OCI-LY7 (cell line): ENCODE measurements around the gene CSF2RB. TPM values are rescaled to one million over a fixed set of nuclear protein-coding genes. Genes with fewer than 3 reads are reported as not detected.

Experiments
- BruUV-seq: library from RNA; stranded (reverse); fragments of 400-500 nt; replicated peaks from 2 replicates; lab custom pipeline; 2021; lab: Mats Ljungman, UMichigan
- CTCF ChIA-PET: fragments of 300-600 bp; sonication (Branson Sonifier 250); formaldehyde crosslinking; loops from one replicate; lab custom pipeline; 2022; ENCODE audit warnings: antibody characterized with exemption; ENCODE audit not compliant: unreplicated experiment; lab: Charles Lee
- POLR2A ChIA-PET: fragments of 300-600 bp; sonication (Branson Sonifier 250); formaldehyde crosslinking; loops from one replicate; lab custom pipeline; 2022; ENCODE audit warnings: antibody characterized with exemption; lab: Charles Lee
- DNase-seq: peaks from one replicate; pipeline ENCODE4 v3.0.0-alpha.2; 2015; ENCODE audit warnings: low spot score
- H2AFZ ChIP-seq: fragments of 200-600 bp; sonication (generic), shearing (Covaris generic); 2 replicates; pipeline ENCODE4 v1.6.1; 2014; ENCODE audit warnings: mild to moderate bottlenecking, antibody characterized with exemption, low read length, moderate library complexity
- H3K27ac ChIP-seq: fragments of 200-600 bp; sonication (generic); 2 replicates; pipeline ENCODE4 v1.5.1; 2014; ENCODE audit warnings: mixed run types, low read depth, mild to moderate bottlenecking, moderate library complexity, low read length, inconsistent platforms; ENCODE audit not compliant: poor library complexity, severe bottlenecking
- H3K36me3 ChIP-seq: fragments of 200-600 bp; sonication (generic); 2 replicates; pipeline ENCODE4 v1.6.1; 2014; ENCODE audit warnings: mild to moderate bottlenecking, antibody characterized with exemption, low read length, moderate library complexity, mixed read lengths; ENCODE audit not compliant: insufficient read depth
- H3K4me1 ChIP-seq: fragments of 200-600 bp; sonication (generic); 2 replicates; pipeline ENCODE4 v1.5.1; 2014; ENCODE audit warnings: mild to moderate bottlenecking, low read length; ENCODE audit not compliant: insufficient read depth, poor library complexity, severe bottlenecking
- H3K4me2 ChIP-seq: fragments of 200-600 bp; sonication (generic); 2 replicates; pipeline ENCODE4 v1.6.1; 2014; ENCODE audit warnings: mild to moderate bottlenecking, low read length
- H3K4me3 ChIP-seq: fragments of 200-600 bp; sonication (generic); 2 replicates; pipeline ENCODE4 v1.5.1; 2014; ENCODE audit warnings: mild to moderate bottlenecking, low read depth, low read length; ENCODE audit not compliant: poor library complexity, severe bottlenecking
- H3K79me2 ChIP-seq: fragments of 200-600 bp; sonication (generic); 2 replicates; pipeline ENCODE4 v1.6.1; 2016; ENCODE audit warnings: low read depth, mild to moderate bottlenecking, low read length, moderate library complexity, mixed read lengths; ENCODE audit not compliant: insufficient read depth
- H3K9me2 ChIP-seq: fragments of 200-600 bp; sonication (generic); 2 replicates; pipeline ENCODE4 v1.6.1; 2016; ENCODE audit warnings: mild to moderate bottlenecking, low read length, mixed read lengths; ENCODE audit not compliant: insufficient read depth
- H3K9me3 ChIP-seq: fragments of 200-600 bp; sonication (generic); 2 replicates; pipeline ENCODE4 v1.6.1; 2014; ENCODE audit warnings: mild to moderate bottlenecking, mixed run types, low read length, mixed read lengths
- H4K20me1 ChIP-seq: fragments of 200-600 bp; sonication (generic); 2 replicates; pipeline ENCODE4 v1.6.1; 2014; ENCODE audit warnings: mild to moderate bottlenecking, antibody characterized with exemption, low read length, moderate library complexity, mixed read lengths; ENCODE audit not compliant: insufficient read depth
- CTCF ChIP-seq: fragments of 200-600 bp; sonication (generic); conservative IDR thresholded peaks from 2 replicates; pipeline ENCODE4 v1.5.1; 2014; ENCODE audit warnings: mild to moderate bottlenecking, antibody characterized with exemption, low read length, moderate library complexity, mixed read lengths
- EZH2phosphoT487 ChIP-seq: fragments of 200-600 bp; sonication (generic); IDR thresholded peaks from 2 replicates; pipeline ENCODE4 v1.6.1; 2018; ENCODE audit warnings: low read depth, borderline replicate concordance, mild to moderate bottlenecking, mixed run types, antibody characterized with exemption, low read length, moderate library complexity, mixed read lengths
- intact Hi-C: fragments of 100-400 bp; cut with micrococcal nuclease; formaldehyde crosslinking; loops from one replicate; pipeline ENCODE4 v1.10.0; 2022; ENCODE audit not compliant: unreplicated experiment
- total RNA-seq, 2 experiments: library from RNA; depleted of rRNA in 1 of 2; stranded (reverse); fragments of >200 nt in 1 of 2; shearing (Covaris generic) in 1 of 2; gene quantifications; 2 replicates each; pipeline ENCODE4 v1.2.3, GENCODE V29; 2014 to 2022

Gene CSF2RB
- total RNA-seq, 2 experiments from 2014 or later: 6.2 to 23.4 TPM

- H3K4me2 ChIP-seq: no peak overlapping the region
- no peaks in the 10 kb centered on the region for H3K9me2 ChIP-seq
- ChIA-PET POLR2A (no interaction called here), CTCF (no interaction called here)
- intact Hi-C loops: no loop called here
- H3K27ac ChIP-seq: no peak overlapping the region
- no peaks in the 10 kb centered on the region for H3K36me3 ChIP-seq
- DNase-seq: no peak
- no peaks in the 10 kb centered on the region for H4K20me1 ChIP-seq
- H3K4me1 ChIP-seq: no peaks in the 10 kb centered on the region
- TF ChIP-seq EZH2phosphoT487: no peak
- TF ChIP-seq CTCF: no peak
- no peak overlapping the region for H3K4me3 ChIP-seq
- no TSS peak for BruUV-seq
- H2AFZ ChIP-seq: no peak overlapping the region
- H3K79me2 ChIP-seq: no peaks in the 10 kb centered on the region
- H3K9me3 ChIP-seq: no peaks in the 10 kb centered on the region
Measured at GRCh38 chr22:36953239-36954080, 40.0 kb downstream of the CSF2RB start.

- H3K27ac ChIP-seq: no peak overlapping the region
- no peaks in the 10 kb centered on the region for H3K36me3 ChIP-seq
- POLR2A ChIA-PET: no interaction called here
- CTCF ChIA-PET: no interaction called here
- H3K79me2 ChIP-seq: no peaks in the 10 kb centered on the region
- intact Hi-C loops: no loop called here
- no peak for TF ChIP-seq EZH2phosphoT487
- TF ChIP-seq CTCF: no peak
- H3K9me2 ChIP-seq: no peaks in the 10 kb centered on the region
- no peak overlapping the region for H2AFZ ChIP-seq
- H3K4me1 ChIP-seq: no peaks in the 10 kb centered on the region
- H3K4me2 ChIP-seq: no peak overlapping the region
- no peak overlapping the region for H3K4me3 ChIP-seq
- no TSS peak for BruUV-seq
- DNase-seq: no peak
- no peaks in the 10 kb centered on the region for H4K20me1 ChIP-seq
- no peaks in the 10 kb centered on the region for H3K9me3 ChIP-seq
Measured at GRCh38 chr22:36954251-36955014, 41.0 kb downstream of the CSF2RB start.
